Stimulated activated CD4-positive, alpha-beta T cell treated with anti-CD3 and anti-CD28 coated beads, Interleukin-15, amount 100 ng/mL, for 1 hour (primary cell): ENCODE measurements around the gene ZNF646.
"Not testable (repeated sequence)": the region's sequence is repeated elsewhere in the genome, so short reads cannot be mapped to it uniquely, and the experiment has no call there.

ENCODE experiments used
- DNase-seq, 2 donors: peaks; one replicate each; pipeline ENCODE4 v3.0.0-alpha.2; 2020; ENCODE audit warnings: low read depth in 1 of 2, low spot score in 1 of 2

ZNF646 gene

GRCh38 chr16:31083081-31083480, 8.9 kb downstream of the ZNF646 start:
- DNase-seq: no peak

DNA sequence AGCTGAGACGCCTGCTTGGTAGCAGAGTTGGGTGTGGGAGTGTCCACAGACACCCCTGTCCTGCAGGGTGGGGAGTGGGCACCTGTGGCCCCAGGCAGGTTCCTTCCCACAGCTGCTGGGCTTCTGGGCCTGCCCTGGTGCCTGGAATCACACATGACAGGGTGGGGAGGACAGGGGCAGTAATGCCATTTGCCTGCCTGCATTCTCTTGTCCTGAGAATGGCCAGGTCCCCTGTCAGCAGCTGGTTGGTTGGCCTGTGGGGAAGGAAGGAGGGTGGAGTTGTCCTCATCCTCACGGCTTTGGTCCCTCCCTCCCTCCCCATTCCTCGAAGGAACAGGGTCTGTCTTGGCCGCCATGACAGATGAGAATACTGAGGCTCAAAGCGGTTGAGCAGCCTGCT, 9.3 kb downstream of the ZNF646 start:
- DNase-seq: no peak

DNA sequence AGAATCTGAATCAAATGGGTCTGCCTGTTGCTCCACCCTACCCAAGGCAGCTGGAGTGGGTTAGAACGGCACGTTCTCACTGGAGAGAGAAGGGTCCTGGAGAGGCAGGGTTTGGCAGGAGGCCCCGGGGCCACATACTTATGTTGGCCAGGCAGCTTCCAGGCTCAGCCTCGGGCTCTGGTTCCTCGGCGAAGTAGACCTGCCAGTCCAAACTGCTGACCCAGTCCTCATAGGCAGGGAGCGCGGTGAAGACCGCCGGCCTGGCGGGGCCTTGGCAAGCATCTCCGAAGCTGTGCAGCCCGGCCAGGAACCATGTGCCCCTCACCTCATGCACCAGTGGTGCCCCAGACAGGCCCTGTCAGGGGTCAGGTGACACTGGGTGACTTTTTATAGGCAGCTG, 9.8 kb downstream of the ZNF646 start:
- DNase-seq: no peak

- no peak for DNase-seq
Measured at GRCh38 chr16:31084584-31085302, 10.5 kb downstream of the ZNF646 start.

- no peak for DNase-seq
Measured at GRCh38 chr16:31085411-31085810, 11.2 kb downstream of the ZNF646 start.

DNA sequence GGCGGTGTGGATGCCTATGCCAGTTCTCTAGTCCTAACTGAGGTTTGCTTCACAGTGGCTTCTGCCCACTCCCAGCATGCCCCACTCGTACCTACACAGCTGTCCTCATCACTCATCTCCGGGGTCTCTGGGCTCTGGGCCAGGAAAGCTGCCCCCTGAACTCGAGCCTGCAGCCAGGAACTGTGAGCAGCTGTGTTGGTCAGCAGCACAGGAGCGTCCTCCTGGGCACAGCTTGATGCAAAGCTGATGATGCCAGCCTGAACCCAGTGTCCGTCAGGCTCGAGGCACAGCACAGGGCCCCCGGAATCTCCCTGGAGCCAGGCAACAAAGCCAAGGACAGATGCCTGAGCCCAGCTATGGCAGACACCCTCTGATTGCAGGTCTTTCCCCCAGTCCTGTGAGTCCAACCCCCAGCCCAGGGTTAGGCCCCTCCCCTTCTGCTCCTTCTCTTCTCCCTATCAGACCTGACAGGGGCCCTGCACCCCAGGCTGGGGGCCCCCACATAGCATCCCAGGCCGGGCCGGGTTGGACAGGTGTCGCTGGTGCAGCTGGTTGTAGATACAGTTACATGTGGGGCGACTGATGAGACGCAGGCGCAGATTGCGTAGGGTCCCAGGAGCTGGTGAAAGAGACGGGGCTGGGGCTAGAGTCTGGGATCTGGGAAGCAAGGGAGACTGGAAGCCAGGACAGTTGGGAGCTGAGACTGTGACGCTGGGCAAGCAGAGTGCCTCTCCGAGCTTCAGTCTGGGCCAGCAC, 11.8 kb downstream of the ZNF646 start:
- no peak for DNase-seq

GRCh38 chr16:31086629-31086906, 12.3 kb downstream of the ZNF646 start:
- no peak for DNase-seq

DNA sequence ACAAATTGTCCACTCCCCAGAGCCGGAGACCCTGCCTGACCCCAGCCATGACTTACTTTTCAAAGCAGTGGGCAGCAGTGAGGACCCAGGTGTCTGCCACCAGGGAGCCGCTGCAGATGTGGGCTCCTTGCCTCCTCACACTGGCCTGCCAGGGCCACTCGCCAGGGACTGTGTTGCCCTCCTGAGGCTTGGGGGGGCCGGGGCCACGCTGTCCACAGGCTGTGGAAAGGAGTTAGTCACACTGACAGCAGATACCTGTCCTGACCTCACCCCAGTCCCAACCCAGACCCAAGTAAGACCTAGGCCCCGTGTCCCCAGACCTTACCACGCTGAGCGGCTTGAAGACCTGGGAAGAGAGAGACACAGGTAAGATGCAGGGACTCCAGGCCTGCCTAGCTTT, 13.3 kb downstream of the ZNF646 start:
- no peak for DNase-seq

DNA sequence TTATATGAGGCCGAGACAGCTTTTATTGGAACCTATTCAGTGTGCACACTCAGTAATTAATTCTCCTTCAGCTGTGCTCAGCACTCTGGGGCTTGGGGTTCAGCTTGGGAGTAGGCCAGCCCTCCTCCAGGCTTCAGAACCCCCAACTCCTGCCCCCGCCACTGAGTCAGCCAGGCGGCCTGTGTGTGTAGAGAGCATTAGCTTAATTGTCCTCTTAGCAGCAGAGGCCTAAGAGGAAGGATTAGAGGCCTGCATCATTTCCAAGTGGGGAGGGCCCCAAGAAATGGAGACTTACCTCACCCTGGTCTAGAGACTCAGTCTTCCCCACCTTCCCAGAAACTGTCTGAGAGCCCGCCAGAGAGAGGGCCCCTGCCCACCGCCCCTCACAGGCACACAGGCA, 13.7 kb downstream of the ZNF646 start:
- no peak for DNase-seq

DNA sequence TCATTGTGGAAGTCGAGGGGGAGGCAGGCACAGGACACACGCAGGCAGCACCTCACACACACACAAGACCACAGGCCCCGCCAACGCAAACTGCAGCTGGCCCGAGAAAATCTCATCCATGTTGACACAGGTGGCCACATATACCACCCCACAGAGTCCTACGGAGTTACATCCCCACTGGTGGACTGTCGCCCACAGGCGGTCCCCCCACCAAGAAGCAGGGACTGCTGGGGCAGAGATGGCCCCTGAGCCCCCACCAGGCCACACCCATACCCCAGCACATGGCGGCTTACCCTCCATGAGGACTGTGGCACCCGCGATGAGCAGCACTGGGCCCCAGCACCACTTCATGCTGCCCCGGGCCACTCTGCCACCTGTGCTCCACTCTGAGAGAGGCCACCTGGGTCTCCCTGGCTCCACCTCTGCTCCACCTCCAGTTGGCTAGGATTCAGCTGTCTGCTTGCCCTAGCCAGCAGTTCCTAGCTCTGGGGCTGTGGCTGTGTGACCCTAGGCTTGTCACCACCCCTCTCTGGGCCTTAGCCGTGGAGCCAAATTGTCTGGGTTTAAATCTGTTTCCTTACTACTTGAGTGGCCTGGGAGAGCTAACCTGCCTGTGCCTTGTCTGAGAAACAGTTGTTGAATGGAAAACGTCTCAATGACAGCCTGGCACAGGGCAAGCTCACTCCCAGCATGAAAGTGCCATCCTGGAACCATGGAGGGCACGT, 14.4 kb downstream of the ZNF646 start, which contains the start of gene PRSS53:
TSS of gene PRSS53 (minus strand) at position 485 of the 725 bp plus-strand sequence. CDS start at position 351, 134 bp downstream.
- no peak for DNase-seq

DNA sequence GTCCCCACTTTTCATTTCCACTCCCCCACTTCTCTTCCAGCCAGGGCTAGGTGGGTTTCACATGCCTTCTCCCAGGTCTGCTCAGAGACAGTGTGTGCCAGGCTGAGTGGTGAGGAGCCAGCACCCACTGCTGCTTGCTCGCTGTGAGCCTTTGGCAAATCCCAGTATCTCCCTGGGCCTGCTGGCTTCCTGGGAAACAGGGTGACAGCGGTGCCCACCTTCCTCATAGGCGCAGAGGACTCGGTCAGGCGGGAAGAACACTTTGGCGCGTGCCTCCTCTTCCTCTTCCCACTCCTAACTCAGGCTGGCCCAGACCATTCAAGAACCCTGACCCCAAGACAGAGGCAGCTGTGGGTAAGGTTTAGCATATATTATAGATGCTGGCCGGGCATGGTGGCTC, 15.0 kb downstream of the ZNF646 start:
- DNase-seq: no peak

DNA sequence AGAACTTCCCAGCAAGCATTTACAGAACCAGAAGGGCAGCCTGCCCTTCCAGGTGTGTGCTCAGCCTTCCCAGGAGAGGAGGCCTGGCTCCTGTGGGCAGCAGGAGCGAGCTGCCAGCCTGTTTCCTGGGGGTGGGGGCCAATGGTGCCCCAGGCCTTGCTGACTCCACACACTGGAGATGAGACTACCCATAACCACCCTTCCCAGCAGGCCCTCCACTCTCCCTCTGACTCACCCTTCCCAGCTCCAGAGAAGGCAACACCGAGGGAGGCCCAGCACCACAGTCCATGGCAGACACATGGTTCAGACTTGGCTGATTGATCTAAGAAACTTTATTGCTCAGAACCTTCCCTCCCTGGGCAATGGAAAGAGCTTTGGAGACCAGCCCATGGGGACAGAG, 16.3 kb downstream of the ZNF646 start:
- no peak for DNase-seq

GRCh38 chr16:31092330-31092729, 18.1 kb downstream of the ZNF646 start:
- DNase-seq: no peak

GRCh38 chr16:31093132-31093703, 19.0 kb downstream of the ZNF646 start:
- no peak for DNase-seq

DNA sequence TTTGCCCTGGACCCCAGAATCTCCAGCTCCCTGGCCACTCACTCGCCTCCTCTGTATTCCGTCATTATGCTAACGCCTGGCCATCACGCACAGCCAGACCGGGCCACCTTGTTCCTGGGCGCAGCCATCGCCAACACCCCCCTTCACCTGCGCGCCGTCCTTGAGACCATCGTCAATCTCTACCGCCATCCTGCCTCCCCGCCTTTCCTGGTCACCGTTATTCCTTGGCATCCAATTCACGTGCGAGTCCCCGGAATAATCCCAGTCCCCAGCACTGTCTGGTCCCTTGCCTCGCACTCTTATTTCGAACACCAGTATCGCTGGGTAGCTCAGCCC, 19.8 kb downstream of the ZNF646 start:
- no peak for DNase-seq

DNA sequence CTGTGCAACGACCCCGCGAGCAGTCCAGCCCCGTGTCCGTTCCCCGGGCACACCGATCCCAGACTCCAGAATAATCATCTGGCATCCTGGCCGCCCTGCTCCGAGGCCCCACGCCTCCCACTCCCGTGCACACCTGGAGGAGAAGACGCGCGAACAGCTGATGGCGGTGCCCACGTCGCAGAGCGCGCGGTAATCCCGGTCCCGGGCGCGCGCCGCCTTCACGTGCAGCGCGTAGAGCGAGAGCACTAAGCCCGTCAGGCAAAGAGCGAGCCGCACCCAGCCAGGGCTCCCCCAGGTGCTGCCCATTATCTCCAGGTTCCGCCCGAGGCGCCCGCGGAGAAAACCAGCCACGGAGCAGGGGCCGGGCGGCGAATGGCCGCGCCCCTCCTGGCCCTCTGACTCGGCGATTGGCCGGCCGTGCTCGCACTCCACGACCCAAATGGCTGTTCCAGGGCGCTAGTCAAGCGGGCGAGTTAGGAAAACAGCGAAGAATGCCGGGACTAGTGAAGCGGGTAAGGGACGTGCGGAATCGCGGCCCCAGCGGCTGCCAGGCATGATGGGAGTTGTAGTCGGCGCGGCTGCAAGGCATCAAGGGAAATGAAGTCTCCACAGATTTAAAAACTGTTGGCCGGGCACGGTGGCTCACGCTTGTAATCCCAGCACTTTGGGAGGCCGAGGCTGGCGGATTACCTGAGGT, 20.4 kb downstream of the ZNF646 start, which contains the start of gene VKORC1:
TSS of gene VKORC1 (minus strand) at position 374 of the 697 bp plus-strand sequence. CDS start at position 306, 68 bp downstream.
- DNase-seq: peak; percentile 71 to 76

- DNase-seq: no peak
Measured at GRCh38 chr16:31099860-31100638, 25.8 kb downstream of the ZNF646 start.

DNA sequence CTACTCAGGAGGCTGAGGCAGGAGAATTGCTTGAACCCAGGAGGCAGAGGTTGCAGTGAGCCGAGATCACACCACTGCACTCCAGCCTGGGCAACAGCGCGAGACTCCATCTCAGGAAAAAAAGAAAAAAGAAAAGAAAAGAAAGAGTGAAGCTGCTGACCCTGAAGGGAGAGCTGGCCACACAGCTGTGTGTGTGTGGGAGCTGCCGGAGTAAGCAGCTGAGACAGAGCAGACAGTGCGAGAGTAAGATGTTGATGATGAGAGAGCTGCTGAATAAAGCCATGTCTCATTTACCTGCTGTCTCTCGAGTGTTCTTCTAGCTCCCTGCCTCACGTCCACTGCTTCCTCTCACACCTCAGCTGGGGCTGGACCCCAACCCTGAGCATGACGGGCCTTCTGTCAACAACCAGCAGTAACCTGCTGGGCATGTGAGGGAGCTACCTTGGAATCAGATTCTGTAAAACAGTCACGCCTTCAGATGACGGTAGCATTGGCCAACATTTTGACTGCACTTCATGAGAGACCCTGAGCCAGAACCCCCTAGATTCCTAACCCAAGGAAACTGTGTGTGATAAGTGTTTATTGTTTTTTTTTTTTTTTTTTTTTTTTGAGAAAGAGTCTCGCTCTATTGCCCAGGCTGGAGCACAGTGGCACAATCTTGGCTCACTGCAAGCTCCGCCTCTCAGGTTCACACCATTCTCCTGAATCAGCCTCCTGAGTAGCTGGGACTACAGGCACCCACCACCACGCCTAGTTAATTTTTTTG, 26.8 kb downstream of the ZNF646 start:
- not testable (repeated sequence) for DNase-seq

- DNase-seq: peak; percentile 55 to 69
Measured at GRCh38 chr16:31105677-31106213, 31.5 kb downstream of the ZNF646 start.
